Peyer's patch (tissue), 4 donors: Measurements from ENCODE around the gene MLLT1.

Source experiments
- POLR2A ChIP-seq, 2 donors: fragments of 450-650 bp; IDR thresholded peaks; one replicate each; pipeline ENCODE4 v1.5.1; 2017; ENCODE audit warnings: antibody characterized with exemption in 2 of 2, mild to moderate bottlenecking in 2 of 2, moderate library complexity in 2 of 2
- TF ChIP-seq, protein P1 (sequence below), 6 experiments: fragments of 450-650 bp in 4 of 6; fragments of 200-600 bp in 2 of 6; sonication (generic) in 1 of 6; IDR thresholded peaks; one replicate each; pipeline ENCODE4 v1.5.1; 2017 to 2019; ENCODE audit warnings: antibody characterized with exemption in 6 of 6, mild to moderate bottlenecking in 3 of 6, moderate library complexity in 1 of 6

DNA sequence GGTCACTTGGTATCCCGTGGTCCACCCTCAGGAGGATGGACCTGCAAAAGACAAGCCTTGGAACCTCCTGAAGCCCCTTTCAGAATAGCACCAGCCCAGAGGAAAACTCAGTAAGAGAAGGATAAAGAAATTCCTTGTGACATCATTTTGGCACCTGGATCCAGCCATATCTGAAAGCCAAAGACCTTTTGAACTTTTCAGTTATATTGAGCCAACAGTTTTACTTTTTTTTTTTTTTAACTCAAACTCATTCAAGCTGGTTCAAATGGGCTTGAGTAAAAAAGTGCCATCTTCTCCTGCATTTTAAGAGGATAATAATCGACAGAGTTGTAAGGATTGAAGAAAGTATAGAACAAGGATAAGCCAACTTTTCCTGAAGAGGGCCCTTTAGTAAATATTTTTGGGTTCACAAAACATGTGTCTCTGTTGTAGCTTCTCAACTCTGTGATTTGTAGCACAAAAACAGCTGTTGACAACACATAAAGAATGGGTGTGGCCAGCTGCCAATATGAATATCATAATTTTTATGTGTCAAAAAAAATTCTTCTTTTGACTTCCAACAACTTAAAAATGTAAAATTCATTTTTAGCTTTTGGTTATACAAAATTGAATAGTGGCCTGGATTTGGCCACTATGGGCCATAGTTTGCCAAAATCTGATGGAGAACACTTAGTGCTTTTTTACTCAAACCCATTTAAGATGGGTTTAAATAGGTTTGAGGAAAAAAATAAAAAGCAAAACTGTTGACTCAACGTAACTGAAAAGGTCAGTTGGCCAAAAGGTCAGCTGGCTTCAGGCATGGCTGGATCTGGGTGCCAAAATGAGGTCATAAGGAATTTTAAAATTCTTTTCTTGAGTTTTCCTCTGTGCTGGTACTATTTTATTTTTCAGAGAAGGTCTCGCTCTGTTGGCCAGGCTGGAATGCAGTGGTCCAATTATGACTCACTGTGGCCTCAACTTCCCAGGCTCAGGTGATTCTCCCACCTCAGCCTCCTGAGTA lies 93.6 kb downstream of the MLLT1 start:
- TF ChIP-seq, protein P1, sequence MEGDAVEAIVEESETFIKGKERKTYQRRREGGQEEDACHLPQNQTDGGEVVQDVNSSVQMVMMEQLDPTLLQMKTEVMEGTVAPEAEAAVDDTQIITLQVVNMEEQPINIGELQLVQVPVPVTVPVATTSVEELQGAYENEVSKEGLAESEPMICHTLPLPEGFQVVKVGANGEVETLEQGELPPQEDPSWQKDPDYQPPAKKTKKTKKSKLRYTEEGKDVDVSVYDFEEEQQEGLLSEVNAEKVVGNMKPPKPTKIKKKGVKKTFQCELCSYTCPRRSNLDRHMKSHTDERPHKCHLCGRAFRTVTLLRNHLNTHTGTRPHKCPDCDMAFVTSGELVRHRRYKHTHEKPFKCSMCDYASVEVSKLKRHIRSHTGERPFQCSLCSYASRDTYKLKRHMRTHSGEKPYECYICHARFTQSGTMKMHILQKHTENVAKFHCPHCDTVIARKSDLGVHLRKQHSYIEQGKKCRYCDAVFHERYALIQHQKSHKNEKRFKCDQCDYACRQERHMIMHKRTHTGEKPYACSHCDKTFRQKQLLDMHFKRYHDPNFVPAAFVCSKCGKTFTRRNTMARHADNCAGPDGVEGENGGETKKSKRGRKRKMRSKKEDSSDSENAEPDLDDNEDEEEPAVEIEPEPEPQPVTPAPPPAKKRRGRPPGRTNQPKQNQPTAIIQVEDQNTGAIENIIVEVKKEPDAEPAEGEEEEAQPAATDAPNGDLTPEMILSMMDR (IDR thresholded peaks at IDR 0.05), result no peak
- TF ChIP-seq POLR2A (IDR thresholded peaks at IDR 0.05), result no peak
